HFFc6 (cell line): ENCODE measurements around the gene PURA. TPM values are rescaled to one million over a fixed set of nuclear protein-coding genes. Genes with fewer than 3 reads are reported as not detected.

Experiments
- DNase-seq: peaks from one replicate; pipeline ENCODE4 v3.0.0-alpha.2; 2018
- H3K27ac Mint-ChIP-seq: 2 replicates; pipeline ENCODE4 v1.8.0; 2020; ENCODE audit warnings: mild to moderate bottlenecking, mixed read lengths
- H3K27me3 Mint-ChIP-seq: 2 replicates; pipeline ENCODE4 v1.8.0; 2021; ENCODE audit warnings: mild to moderate bottlenecking, moderate library complexity, mixed read lengths; ENCODE audit not compliant: insufficient read depth
- H3K36me3 Mint-ChIP-seq: 2 replicates; pipeline ENCODE4 v1.8.0; 2021; ENCODE audit warnings: low read depth, mixed read lengths
- H3K4me1 Mint-ChIP-seq: 2 replicates; pipeline ENCODE4 v1.8.0; 2020; ENCODE audit warnings: low read depth, mixed read lengths
- H3K4me3 Mint-ChIP-seq: 2 replicates; pipeline ENCODE4 v1.8.0; 2020; ENCODE audit warnings: mild to moderate bottlenecking, moderate library complexity, mixed read lengths
- H3K9me3 Mint-ChIP-seq: 2 replicates; pipeline ENCODE4 v1.8.0; 2020; ENCODE audit warnings: mild to moderate bottlenecking, mixed read lengths
- total RNA-seq, 6 experiments: library from RNA; stranded (reverse); fragmentation: NEBNext Ultra II Directional; extraction: Animal tissue kit (Norgen Biotek cat#: 25700); gene quantifications; 2 replicates in 1 of 6; 3 replicates in 5 of 6; pipeline ENCODE4 v1.2.3, GENCODE V29; 2021
- TF ChIP-seq, protein P1 (sequence below): fragments of 200-600 bp; sonication (generic); IDR thresholded peaks from 2 replicates; pipeline ENCODE4 v1.5.0; 2021; ENCODE audit warnings: antibody characterized with exemption, mild to moderate bottlenecking

Gene PURA
- total RNA-seq, 6 experiments from 2014 or later, result 21.1 to 26.1 (median 22.3) TPM

DNA sequence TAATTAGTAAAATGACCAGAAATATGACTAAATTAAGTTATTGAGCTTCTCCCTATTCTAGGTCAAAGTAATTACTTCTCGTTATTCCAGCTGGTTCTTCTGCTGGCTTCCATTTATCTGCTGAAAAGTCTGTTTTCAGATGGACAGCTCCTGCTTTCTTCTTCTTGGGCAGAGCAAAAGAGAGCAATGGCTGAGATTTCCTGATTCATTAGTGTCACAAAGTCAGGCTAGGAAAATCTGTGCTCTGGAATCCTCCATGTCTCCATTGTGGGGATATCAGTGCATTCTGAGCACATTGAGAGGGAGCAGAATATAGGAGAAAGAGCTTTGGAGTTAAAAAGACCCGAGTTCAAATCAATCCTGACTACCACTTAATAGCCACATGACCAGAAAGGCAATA is 37.1 kb upstream of the PURA start:
- H3K27me3 Mint-ChIP-seq, result peaks cover 13% of the 10 kb centered on the region
- DNase-seq, result no peak

DNA sequence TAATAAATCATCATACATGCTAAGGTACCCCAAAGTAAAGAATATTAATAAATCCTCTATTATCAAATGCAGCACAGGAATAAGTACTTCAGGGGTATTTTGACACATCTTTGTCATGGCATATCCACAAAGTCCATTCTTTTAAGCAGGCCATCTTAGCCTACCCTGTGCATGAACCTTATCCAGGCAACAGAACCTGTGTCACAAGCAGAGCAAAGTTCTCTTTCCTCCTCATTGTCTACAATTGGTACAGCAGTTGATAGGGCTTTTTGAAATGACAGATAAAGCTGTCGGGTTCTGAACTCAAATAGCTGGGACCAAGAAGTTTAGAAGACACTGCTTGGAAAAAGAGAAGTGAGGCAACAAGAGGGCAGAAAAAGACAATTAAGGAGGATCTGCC is 30.8 kb upstream of the PURA start:
- H3K4me1 Mint-ChIP-seq, result no peaks in the 10 kb centered on the region
- DNase-seq, result no peak
- no peaks in the 10 kb centered on the region for H3K36me3 Mint-ChIP-seq
- no peak overlapping the region for H3K4me3 Mint-ChIP-seq
- TF ChIP-seq, protein P1, sequence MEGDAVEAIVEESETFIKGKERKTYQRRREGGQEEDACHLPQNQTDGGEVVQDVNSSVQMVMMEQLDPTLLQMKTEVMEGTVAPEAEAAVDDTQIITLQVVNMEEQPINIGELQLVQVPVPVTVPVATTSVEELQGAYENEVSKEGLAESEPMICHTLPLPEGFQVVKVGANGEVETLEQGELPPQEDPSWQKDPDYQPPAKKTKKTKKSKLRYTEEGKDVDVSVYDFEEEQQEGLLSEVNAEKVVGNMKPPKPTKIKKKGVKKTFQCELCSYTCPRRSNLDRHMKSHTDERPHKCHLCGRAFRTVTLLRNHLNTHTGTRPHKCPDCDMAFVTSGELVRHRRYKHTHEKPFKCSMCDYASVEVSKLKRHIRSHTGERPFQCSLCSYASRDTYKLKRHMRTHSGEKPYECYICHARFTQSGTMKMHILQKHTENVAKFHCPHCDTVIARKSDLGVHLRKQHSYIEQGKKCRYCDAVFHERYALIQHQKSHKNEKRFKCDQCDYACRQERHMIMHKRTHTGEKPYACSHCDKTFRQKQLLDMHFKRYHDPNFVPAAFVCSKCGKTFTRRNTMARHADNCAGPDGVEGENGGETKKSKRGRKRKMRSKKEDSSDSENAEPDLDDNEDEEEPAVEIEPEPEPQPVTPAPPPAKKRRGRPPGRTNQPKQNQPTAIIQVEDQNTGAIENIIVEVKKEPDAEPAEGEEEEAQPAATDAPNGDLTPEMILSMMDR, result no peak
- no peak overlapping the region for H3K27ac Mint-ChIP-seq
- no peaks in the 10 kb centered on the region for H3K9me3 Mint-ChIP-seq
- peaks cover 29% of the 10 kb centered on the region for H3K27me3 Mint-ChIP-seq

More for the DNA sequence above, 37.1 kb upstream of the PURA start:
- H3K27ac Mint-ChIP-seq, result no peak overlapping the region
- TF ChIP-seq, protein P1, result no peak
- no peaks in the 10 kb centered on the region for H3K36me3 Mint-ChIP-seq
- peaks cover 6% of the 10 kb centered on the region; the same call in 1 of the 2 replicates for H3K4me1 Mint-ChIP-seq
- no peaks in the 10 kb centered on the region for H3K9me3 Mint-ChIP-seq
- no peak overlapping the region for H3K4me3 Mint-ChIP-seq

DNA sequence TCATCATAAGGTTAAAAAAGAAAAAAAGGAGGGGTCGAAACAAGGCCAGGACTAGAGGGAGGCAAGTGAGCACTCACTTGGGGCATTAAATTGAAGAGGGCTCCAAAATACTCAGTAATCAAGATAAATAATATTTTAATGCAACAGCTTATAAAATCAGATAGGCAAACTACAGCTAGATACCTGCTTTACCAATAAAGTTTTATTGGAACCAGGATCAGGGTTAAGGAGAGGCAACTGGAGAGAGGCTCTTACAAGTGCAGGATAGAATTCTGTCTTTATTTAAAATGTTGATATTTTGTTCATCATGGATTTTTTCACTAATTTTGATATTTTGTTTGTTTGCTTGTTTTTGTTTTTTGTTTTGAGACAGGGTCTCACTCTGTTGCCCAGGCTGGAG is 30.3 kb upstream of the PURA start:
- peaks cover 29% of the 10 kb centered on the region for H3K27me3 Mint-ChIP-seq
- no peak for DNase-seq
- H3K4me1 Mint-ChIP-seq, result no peaks in the 10 kb centered on the region
- no peak overlapping the region for H3K27ac Mint-ChIP-seq
- no peaks in the 10 kb centered on the region for H3K9me3 Mint-ChIP-seq
- no peaks in the 10 kb centered on the region for H3K36me3 Mint-ChIP-seq
- TF ChIP-seq, protein P1, result no peak
- H3K4me3 Mint-ChIP-seq, result no peak overlapping the region

DNA sequence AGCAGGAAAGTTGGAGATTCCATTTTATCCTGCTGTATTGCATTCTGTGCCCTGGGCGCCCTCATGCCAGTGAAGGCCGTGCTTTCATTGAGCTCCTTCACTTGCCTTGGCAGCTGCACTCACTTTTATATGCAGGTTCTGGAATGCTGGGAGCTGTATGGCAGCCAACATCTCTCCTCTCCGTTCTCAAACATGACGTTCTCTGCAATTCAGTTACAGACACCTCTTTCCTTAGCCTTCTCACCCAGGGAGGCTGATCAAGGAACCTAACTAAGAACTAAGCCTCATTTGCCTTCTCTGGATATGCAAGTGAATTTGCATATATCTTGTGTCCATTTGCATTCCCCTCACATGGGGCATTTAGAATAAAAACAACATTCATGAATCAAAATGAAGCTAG is 29.4 kb upstream of the PURA start:
- TF ChIP-seq, protein P1, result no peak
- peaks cover 30% of the 10 kb centered on the region for H3K27me3 Mint-ChIP-seq
- H3K9me3 Mint-ChIP-seq, result peaks cover 6% of the 10 kb centered on the region
- H3K36me3 Mint-ChIP-seq, result peaks cover 7% of the 10 kb centered on the region
- no peak for DNase-seq
- no peak overlapping the region for H3K27ac Mint-ChIP-seq
- no peak overlapping the region for H3K4me3 Mint-ChIP-seq
- no peaks in the 10 kb centered on the region for H3K4me1 Mint-ChIP-seq

DNA sequence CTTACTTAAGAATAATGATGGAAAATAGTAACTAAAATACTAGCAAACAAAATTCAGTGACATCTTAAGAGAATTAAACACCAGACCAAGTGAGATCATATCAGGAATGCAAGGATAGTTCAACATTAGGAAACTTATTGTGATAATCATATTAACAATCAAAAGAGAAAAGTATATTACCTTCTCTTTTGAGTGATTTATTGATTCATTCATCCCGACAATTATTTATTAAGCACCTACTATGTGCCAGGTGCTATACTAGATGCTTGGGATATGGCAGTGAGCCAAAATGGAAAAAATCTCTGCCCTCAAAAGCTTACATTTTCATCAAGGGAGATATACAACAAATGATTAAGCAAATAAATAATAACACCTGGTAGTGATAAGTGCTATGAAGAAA is 23.7 kb upstream of the PURA start:
- Mint-ChIP-seq H3K9me3 (peaks cover 22% of the 10 kb centered on the region), H3K4me1 (no peaks in the 10 kb centered on the region), H3K36me3 (peaks cover 18% of the 10 kb centered on the region), H3K27ac (no peak overlapping the region), H3K4me3 (no peak overlapping the region), H3K27me3 (peaks cover 27% of the 10 kb centered on the region)
- no peak for DNase-seq
- TF ChIP-seq, protein P1, result no peak

DNA sequence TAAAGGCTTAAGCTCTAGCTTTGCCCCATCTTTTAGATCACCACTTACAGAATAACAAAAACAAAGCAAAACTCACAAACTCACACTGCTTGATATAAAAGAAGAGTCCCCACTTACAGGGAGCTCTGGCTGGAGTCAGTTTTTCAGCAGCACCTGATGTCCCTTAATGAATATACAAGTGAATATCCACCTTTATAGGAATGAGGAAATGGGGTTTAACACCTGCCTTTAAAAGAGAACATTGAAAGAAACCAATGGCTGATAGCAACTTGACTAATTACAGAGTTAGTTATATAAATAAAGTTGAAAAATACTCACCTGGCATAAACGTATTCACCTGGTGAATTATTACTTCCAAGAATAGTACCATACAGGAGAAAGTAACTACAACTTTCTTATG is 20.7 kb upstream of the PURA start:
- DNase-seq, result no peak
- H3K4me3 Mint-ChIP-seq, result no peak overlapping the region
- no peak overlapping the region for H3K27ac Mint-ChIP-seq
- H3K9me3 Mint-ChIP-seq, result peaks cover 22% of the 10 kb centered on the region
- peaks cover 18% of the 10 kb centered on the region for H3K36me3 Mint-ChIP-seq
- no peaks in the 10 kb centered on the region for H3K4me1 Mint-ChIP-seq
- H3K27me3 Mint-ChIP-seq, result peaks cover 35% of the 10 kb centered on the region
- TF ChIP-seq, protein P1, result no peak
